Peyer's patch (tissue), 4 donors: ENCODE measurements around the gene CHN2. TPM values are rescaled to one million over a fixed set of nuclear protein-coding genes. Genes with fewer than 3 reads are reported as not detected.

Experiments
- DNase-seq, 3 donors: peaks; one replicate each; pipeline ENCODE4 v3.0.0-alpha.2; 2017 to 2019
- H3K27ac ChIP-seq, 4 donors: fragments of 200-600 bp; sonication (generic); one replicate each; pipeline ENCODE4 v1.5.1; 2016 to 2019
- H3K27me3 ChIP-seq, 2 donors: fragments of 200-600 bp; sonication (generic); one replicate each; pipeline ENCODE4 v1.5.1; 2019
- H3K36me3 ChIP-seq, 3 donors: fragments of 200-600 bp; sonication (generic); one replicate each; pipeline ENCODE4 v1.5.1; 2016 to 2019
- H3K4me1 ChIP-seq, 4 donors: fragments of 200-600 bp; sonication (generic); one replicate each; pipeline ENCODE4 v1.5.1; 2016 to 2019
- H3K4me3 ChIP-seq, 4 donors: fragments of 200-600 bp; sonication (generic); 1 replicate in 3 of 4; 2 replicates in 1 of 4; pipeline ENCODE4 v1.5.1; 2016 to 2019; ENCODE audit warnings: mild to moderate bottlenecking in 1 of 4
- H3K9me3 ChIP-seq, 4 donors: fragments of 200-600 bp; sonication (generic); one replicate each; pipeline ENCODE4 v1.5.1; 2016 to 2019; ENCODE audit warnings: mild to moderate bottlenecking in 1 of 4
- CTCF ChIP-seq, 6 experiments: fragments of 450-650 bp in 4 of 6; fragments of 200-600 bp in 2 of 6; sonication (generic) in 1 of 6; IDR thresholded peaks; one replicate each; pipeline ENCODE4 v1.5.1; 2017 to 2019; ENCODE audit warnings: antibody characterized with exemption in 6 of 6, mild to moderate bottlenecking in 3 of 6, moderate library complexity in 1 of 6
- POLR2A ChIP-seq, 2 donors: fragments of 450-650 bp; IDR thresholded peaks; one replicate each; pipeline ENCODE4 v1.5.1; 2017; ENCODE audit warnings: antibody characterized with exemption in 2 of 2, mild to moderate bottlenecking in 2 of 2, moderate library complexity in 2 of 2
- total RNA-seq, 4 donors: library from RNA; depleted of rRNA; stranded (reverse); fragments of >200 nt; gene quantifications; one replicate each; pipeline ENCODE4 v1.1.0, GENCODE V29; 2016

The CHN2 gene
- total RNA-seq, 4 donors from 2014 or later, result 29.7 to 159 (median 120) TPM

- no peak for DNase-seq
- H3K4me3 ChIP-seq, result no peak overlapping the region
- H3K27ac ChIP-seq, result no peak overlapping the region
- H3K36me3 ChIP-seq, result peaks cover 0 to 7% (median 0%) of the 10 kb centered on the region in 3 donors
- no peaks in the 10 kb centered on the region for H3K27me3 ChIP-seq
- H3K4me1 ChIP-seq, result peaks cover 0 to 6% (median 0%) of the 10 kb centered on the region in 4 donors
- no peak for TF ChIP-seq CTCF (IDR thresholded peaks at IDR 0.05)
- no peaks in the 10 kb centered on the region for H3K9me3 ChIP-seq
Observed at GRCh38 chr7:29364661-29365060, 170.1 kb downstream of the CHN2 start.

GRCh38 chr7:29365423-29365822, 170.8 kb downstream of the CHN2 start:
- no peaks in the 10 kb centered on the region for H3K9me3 ChIP-seq
- H3K27ac ChIP-seq, result no peak overlapping the region
- H3K27me3 ChIP-seq, result no peaks in the 10 kb centered on the region
- no peak for TF ChIP-seq CTCF (IDR thresholded peaks at IDR 0.05)
- TF ChIP-seq POLR2A (IDR thresholded peaks at IDR 0.05), result no peak
- H3K36me3 ChIP-seq, result peaks cover 0 to 7% (median 0%) of the 10 kb centered on the region in 3 donors
- no peak for DNase-seq
- no peak overlapping the region for H3K4me3 ChIP-seq
- H3K4me1 ChIP-seq, result peaks cover 0 to 6% (median 0%) of the 10 kb centered on the region in 4 donors

- TF ChIP-seq CTCF (IDR thresholded peaks at IDR 0.05) (no peak), POLR2A (IDR thresholded peaks at IDR 0.05) (no peak)
- no peak for DNase-seq
- Histone ChIP-seq H3K27ac (no peak overlapping the region), H3K4me3 (no peak overlapping the region), H3K27me3 (no peaks in the 10 kb centered on the region), H3K36me3 (peaks cover 0 to 7% (median 0%) of the 10 kb centered on the region in 3 donors), H3K9me3 (no peaks in the 10 kb centered on the region), H3K4me1 (peaks cover 0 to 18% (median 0%) of the 10 kb centered on the region in 4 donors)
Observed at GRCh38 chr7:29367784-29368183, 173.2 kb downstream of the CHN2 start.

- TF ChIP-seq POLR2A (IDR thresholded peaks at IDR 0.05) (no peak), CTCF (IDR thresholded peaks at IDR 0.05) (no peak)
- peaks cover 0 to 12% (median 0%) of the 10 kb centered on the region in 4 donors for H3K4me1 ChIP-seq
- peak overlapping the region in 2 of 4 donors; percentile 13 to 74 for H3K27ac ChIP-seq
- no peaks in the 10 kb centered on the region for H3K27me3 ChIP-seq
- DNase-seq, result no peak
- H3K4me3 ChIP-seq, result no peak overlapping the region
- peaks cover 0 to 7% (median 0%) of the 10 kb centered on the region in 3 donors for H3K36me3 ChIP-seq
- no peaks in the 10 kb centered on the region for H3K9me3 ChIP-seq
Observed at GRCh38 chr7:29369909-29370488, 175.4 kb downstream of the CHN2 start.

GRCh38 chr7:29370531-29371314, 176.1 kb downstream of the CHN2 start:
- Histone ChIP-seq H3K4me1 (peaks cover 0 to 12% (median 0%) of the 10 kb centered on the region in 4 donors), H3K27me3 (no peaks in the 10 kb centered on the region), H3K27ac (peak overlapping the region in 2 of 4 donors; percentile 13 to 74), H3K4me3 (no peak overlapping the region), H3K36me3 (peaks cover 0 to 7% (median 0%) of the 10 kb centered on the region in 3 donors), H3K9me3 (no peaks in the 10 kb centered on the region)
- peak in 1 of 3 donors; percentile 58 for DNase-seq
- TF ChIP-seq POLR2A (IDR thresholded peaks at IDR 0.05), result no peak
- no peak for TF ChIP-seq CTCF (IDR thresholded peaks at IDR 0.05)
